Heart left ventricle (tissue), 13 donors: ENCODE data around the gene TRIP13.

Source experiments
- POLR2A ChIP-seq, 2 donors: fragments of 450-650 bp; IDR thresholded peaks; one replicate each; pipeline ENCODE4 v1.6.1; 2017; ENCODE audit warnings: antibody characterized with exemption in 2 of 2, mild to moderate bottlenecking in 2 of 2, moderate library complexity in 2 of 2
- TF ChIP-seq, protein P1 (sequence below), 12 donors: fragments of 200-600 bp; sonication (generic) in 4 of 12; IDR thresholded peaks; one replicate each; pipeline versions ENCODE4 v1.5.0 to v1.8.0; 2018 to 2022; ENCODE audit warnings: antibody characterized with exemption in 12 of 12, mild to moderate bottlenecking in 5 of 12
- donor health status: ischemic (EF 13 %, LVEDD 7.1; RV severe dilation, severe dysfunction).
- donor health status: DM: no; HTN: yes; CAD: no.
- donor health status: DM: no; HTN: no; CAD: no.
- donor health status: ischemic (EF 25% LVEDD 6.9; RV normal size, moderate dysfunction).
- donor health status: ischemic (EF 25% LVEDD 5.7; RV mildly dilated, moderate dysfunction).
- donor health status: ischemic (EF 35%, LVEDD 5.7; RV mildly dilated, moderate dysfunction).
- donor health status: nonischemic (EF 11% LVEDD 7.7; RV severe dilation, severe dysfunction).
- donor health status: DM: yes; HTN: yes; CAD: no.
- donor health status: PGD.
- donor health status: ischemic (EF 29% LVEDD 5.4; RV normal size, mild dysfunction).
- donor health status: nonischemic (EF 23%, LVEDD 6.1; RV moderate dilation, normal function).

GRCh38 chr5:919356-920000 lies 26.8 kb downstream of the TRIP13 start:
- TF ChIP-seq, protein P1, sequence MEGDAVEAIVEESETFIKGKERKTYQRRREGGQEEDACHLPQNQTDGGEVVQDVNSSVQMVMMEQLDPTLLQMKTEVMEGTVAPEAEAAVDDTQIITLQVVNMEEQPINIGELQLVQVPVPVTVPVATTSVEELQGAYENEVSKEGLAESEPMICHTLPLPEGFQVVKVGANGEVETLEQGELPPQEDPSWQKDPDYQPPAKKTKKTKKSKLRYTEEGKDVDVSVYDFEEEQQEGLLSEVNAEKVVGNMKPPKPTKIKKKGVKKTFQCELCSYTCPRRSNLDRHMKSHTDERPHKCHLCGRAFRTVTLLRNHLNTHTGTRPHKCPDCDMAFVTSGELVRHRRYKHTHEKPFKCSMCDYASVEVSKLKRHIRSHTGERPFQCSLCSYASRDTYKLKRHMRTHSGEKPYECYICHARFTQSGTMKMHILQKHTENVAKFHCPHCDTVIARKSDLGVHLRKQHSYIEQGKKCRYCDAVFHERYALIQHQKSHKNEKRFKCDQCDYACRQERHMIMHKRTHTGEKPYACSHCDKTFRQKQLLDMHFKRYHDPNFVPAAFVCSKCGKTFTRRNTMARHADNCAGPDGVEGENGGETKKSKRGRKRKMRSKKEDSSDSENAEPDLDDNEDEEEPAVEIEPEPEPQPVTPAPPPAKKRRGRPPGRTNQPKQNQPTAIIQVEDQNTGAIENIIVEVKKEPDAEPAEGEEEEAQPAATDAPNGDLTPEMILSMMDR (IDR thresholded peaks at IDR 0.05), result no peak
- no peak for TF ChIP-seq POLR2A (IDR thresholded peaks at IDR 0.05)
